NCI-H187 treated with DMSO at 0.1 percent for 48 hours (cell line): Measurements from ENCODE around the gene PRRG2.

ENCODE experiments used
- DNase-seq: peaks from one replicate; lab custom pipeline; 2025; lab: John Stamatoyannopoulos, UW

The PRRG2 gene

GRCh38 chr19:49640113-49640898 is 59.2 kb downstream of the PRRG2 start, which contains the start of gene RRAS:
Gene RRAS, minus strand, starts transcription at chr19:49640143. Its CDS starts 45 bp downstream, at chr19:49640098.
- peak; percentile 98 for DNase-seq
